NCI-H460 (cell line): Measurements from ENCODE around the gene NUDT15. TPM values are rescaled to one million over a fixed set of nuclear protein-coding genes. Genes with fewer than 3 reads are reported as not detected.
"Not testable (repeated sequence)": the region's sequence is repeated elsewhere in the genome, so short reads cannot be mapped to it uniquely, and the experiment has no call there.

ENCODE experiments used
- DNase-seq: peaks from one replicate; pipeline ENCODE4 v3.0.0-alpha.2; 2016; ENCODE audit warnings: low read depth; ENCODE audit errors: extremely low read depth
- total RNA-seq: library from RNA; depleted of rRNA; stranded (reverse); fragments of >200 nt; shearing (Covaris generic); gene quantifications from 2 replicates; pipeline ENCODE4 v1.2.3, GENCODE V29; 2014

NUDT15 gene
- total RNA-seq, 1 experiment from 2014 or later, result 25.9 TPM

GRCh38 chr13:48040896-48041295 is 3.4 kb downstream of the NUDT15 start:
- DNase-seq, result no peak

GRCh38 chr13:48042894-48043293 is 5.4 kb downstream of the NUDT15 start:
- DNase-seq, result no peak

- no peak for DNase-seq
Measured at GRCh38 chr13:48043789-48044503, 6.4 kb downstream of the NUDT15 start.

- DNase-seq, result no peak
Measured at GRCh38 chr13:48050550-48050949, 13.0 kb downstream of the NUDT15 start.

GRCh38 chr13:48054601-48055000 is 17.1 kb downstream of the NUDT15 start:
- DNase-seq, result no peak

- no peak for DNase-seq
Measured at GRCh38 chr13:48055712-48056111, 18.2 kb downstream of the NUDT15 start.

GRCh38 chr13:48058536-48058935 is 21.0 kb downstream of the NUDT15 start:
- not testable (repeated sequence) for DNase-seq

- DNase-seq, result not testable (repeated sequence)
Measured at GRCh38 chr13:48059951-48060350, 22.4 kb downstream of the NUDT15 start.

GRCh38 chr13:48066310-48066989 is 28.9 kb downstream of the NUDT15 start:
- DNase-seq, result peak; percentile 16

GRCh38 chr13:48068036-48068435 is 30.5 kb downstream of the NUDT15 start:
- DNase-seq, result no peak

GRCh38 chr13:48068952-48069351 is 31.4 kb downstream of the NUDT15 start:
- DNase-seq, result no peak

GRCh38 chr13:48069573-48069972 is 32.0 kb downstream of the NUDT15 start:
- no peak for DNase-seq

- no peak for DNase-seq
Measured at GRCh38 chr13:48070942-48071341, 33.4 kb downstream of the NUDT15 start.

- no peak for DNase-seq
Measured at GRCh38 chr13:48072304-48072703, 34.8 kb downstream of the NUDT15 start.

GRCh38 chr13:48072787-48073186 is 35.3 kb downstream of the NUDT15 start:
- DNase-seq, result no peak

- no peak for DNase-seq
Measured at GRCh38 chr13:48074006-48074405, 36.5 kb downstream of the NUDT15 start.

GRCh38 chr13:48078251-48078656 is 40.7 kb downstream of the NUDT15 start:
- no peak for DNase-seq

- DNase-seq, result no peak
Measured at GRCh38 chr13:48081739-48082138, 44.2 kb downstream of the NUDT15 start.

GRCh38 chr13:48086272-48086671 is 48.7 kb downstream of the NUDT15 start:
- no peak for DNase-seq

- no peak for DNase-seq
Measured at GRCh38 chr13:48093588-48093987, 56.1 kb downstream of the NUDT15 start.

GRCh38 chr13:48094404-48094780 is 56.9 kb downstream of the NUDT15 start:
- no peak for DNase-seq

- peak; percentile 88 for DNase-seq
Measured at GRCh38 chr13:48094781-48095502, 57.4 kb downstream of the NUDT15 start, which contains the start of gene MED4. Gene MED4, minus strand, starts transcription at chr13:48095104. Its CDS starts 26 bp downstream, at chr13:48095078.
